HG03575 (cell line): ENCODE measurements around the gene MMS19.
A peak's percentile ranks its signal among the peaks of the same experiment; 100 is the strongest.
"Not testable (repeated sequence)": the region's sequence is repeated elsewhere in the genome, so short reads cannot be mapped to it uniquely, and the experiment has no call there.

ENCODE experiments used
- ATAC-seq: cut with Tn5 transposase; IDR thresholded peaks from one replicate; pipeline ENCODE4 v1.9.1; 2021; ENCODE audit not compliant: unreplicated experiment, insufficient number of reproducible peaks, low FRiP score; ENCODE audit errors: extremely low read depth

The MMS19 gene

GRCh38 chr10:97479410-97479809 lies 18.8 kb downstream of the MMS19 start:
- ATAC-seq = not testable (repeated sequence)

DNA sequence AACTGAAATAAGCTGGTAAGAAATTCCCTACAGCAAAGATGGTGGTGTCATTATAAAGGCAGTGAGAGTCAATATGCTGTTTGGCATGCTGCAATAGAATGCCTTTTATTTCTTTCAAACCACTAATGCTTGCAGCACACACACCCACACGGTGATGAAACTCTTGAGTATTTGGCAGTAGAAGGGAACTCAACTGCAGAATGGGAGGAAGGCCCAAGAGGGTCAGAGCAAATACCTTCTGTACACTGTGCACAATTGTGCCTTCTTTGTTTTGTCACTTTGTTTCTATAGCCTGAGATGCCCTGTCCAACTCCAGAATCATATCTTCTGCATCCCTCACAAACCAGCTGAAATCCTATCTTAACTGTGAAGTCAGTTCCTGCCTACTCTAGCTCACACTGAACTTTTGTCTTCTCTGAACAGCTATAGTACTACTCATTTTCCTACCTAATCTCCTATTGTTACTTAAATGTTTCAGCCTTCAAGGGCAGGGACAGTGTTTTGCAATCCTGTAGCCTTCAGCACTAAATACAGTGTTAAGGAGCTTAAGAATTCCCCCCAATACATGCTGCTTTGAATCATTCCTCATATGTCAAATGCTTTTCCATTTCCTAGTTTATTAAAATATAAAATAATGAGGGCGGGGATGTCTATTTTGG lies 22.2 kb downstream of the MMS19 start:
- ATAC-seq = no peak

- no peak for ATAC-seq
Observed at GRCh38 chr10:97474918-97475317, 23.3 kb downstream of the MMS19 start.

DNA sequence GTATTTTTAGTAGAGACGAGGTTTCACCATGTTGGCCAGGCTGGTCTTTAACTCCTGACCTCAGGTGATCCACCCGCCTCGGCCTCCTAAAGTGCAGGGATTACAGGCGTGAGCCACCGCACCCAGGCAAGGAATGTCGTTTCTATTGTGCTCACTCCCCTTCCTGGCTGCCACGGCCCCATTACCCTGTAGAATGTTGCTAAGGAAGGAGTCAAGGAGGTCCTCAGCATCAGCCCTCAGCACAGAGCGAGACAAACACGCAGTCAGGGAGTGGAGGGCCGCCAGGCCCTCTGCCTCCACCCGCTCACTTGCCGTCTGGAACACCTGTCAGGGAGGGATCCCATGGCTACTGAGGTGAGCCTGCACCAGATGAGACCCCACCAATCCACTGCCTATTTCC lies 29.4 kb downstream of the MMS19 start:
- ATAC-seq = not testable (repeated sequence)

DNA sequence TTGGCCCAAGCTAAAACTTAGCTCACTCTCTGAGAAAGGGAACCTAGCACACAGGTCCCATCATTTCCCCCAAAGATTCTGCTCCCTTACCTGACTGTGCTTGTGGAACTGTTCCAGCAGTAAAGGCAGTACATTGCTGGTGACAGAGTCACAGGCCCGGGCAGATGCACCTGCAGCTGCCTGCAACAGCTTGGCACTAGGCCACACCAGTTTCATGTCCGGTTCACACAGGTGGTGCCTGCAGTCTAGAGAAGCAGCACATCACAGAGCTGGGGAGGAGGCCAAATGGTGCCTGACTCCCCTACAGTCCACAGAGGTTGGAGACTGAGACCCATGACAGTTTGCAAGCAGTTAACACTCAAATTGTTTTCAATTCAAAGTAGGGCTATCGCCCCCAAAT lies 30.1 kb downstream of the MMS19 start:
- no peak for ATAC-seq

GRCh38 chr10:97466755-97467154 lies 31.5 kb downstream of the MMS19 start:
- ATAC-seq = no peak

- no peak for ATAC-seq
Observed at GRCh38 chr10:97465982-97466381, 32.2 kb downstream of the MMS19 start.

DNA sequence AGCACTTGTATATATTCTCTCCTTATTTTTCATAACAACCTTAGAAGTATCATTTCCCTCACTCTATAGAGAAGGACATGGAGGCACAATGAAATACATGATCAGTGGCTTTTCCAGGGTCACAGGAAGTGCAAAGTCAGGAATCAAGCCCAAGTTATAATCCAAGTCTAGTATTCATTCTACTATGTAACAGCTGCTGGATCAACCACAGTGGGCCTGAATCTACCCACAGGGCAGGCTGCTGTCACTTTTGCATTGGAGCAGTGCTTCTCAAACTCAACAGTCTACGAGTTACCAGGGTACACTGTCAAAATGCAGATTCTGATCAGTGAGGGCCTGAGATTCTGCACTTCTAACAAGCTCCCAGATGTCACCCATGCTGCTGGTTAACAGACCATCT lies 34.0 kb downstream of the MMS19 start:
- ATAC-seq = no peak

DNA sequence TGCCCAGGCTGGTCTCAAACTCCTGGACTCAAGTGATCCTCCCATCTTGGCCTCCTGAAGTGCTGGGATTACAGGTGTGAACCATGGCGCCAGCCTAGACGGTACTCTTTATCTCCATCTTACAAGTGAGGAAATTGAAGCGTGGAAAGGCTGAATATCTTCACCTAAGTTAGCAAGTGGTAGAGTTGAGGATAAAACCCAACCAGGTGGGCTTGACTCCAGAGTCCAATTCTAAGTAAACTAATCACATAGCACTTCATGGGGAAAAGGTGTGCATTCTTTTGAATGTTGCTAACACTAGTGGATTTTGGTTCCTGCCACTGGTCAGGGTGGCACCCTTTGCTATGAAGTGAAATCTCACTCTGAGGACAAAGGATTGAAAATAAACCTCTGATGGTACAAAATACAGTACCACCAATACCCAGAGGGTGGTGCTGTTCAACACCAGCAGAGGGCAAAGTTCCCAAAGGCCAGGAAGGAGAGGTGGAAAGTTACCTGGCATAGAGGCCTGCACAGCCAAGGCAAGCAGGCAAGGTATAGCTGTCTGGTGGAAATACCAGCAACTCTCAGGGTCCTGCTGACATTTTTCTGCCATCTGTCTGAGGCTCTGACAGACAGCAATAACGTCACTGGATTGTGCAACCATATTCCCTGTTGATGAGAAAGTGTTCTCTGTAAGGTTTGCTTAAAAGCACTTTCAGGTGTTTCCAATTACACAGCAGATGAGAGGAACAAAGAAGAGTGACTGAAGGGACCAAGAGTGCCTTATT lies 34.7 kb downstream of the MMS19 start:
- ATAC-seq = no peak

DNA sequence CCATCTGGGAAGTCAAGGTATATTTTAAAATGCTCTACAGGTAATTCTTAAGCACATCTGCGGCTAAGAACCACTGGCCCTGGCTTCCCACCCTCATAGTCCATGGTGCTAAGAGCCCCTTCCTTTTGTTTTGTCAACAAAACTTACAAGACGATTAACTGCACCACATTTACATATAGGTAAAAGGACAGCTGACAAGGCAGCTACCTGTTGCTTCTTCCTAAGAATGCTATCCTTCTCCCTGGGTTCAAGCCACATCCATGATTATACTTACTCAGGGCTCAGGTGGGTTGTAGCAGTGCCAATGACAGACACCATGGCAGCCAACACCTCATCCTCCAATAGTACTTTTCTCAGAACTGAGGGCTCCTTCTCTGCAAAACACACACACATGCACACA lies 35.9 kb downstream of the MMS19 start:
- no peak for ATAC-seq

DNA sequence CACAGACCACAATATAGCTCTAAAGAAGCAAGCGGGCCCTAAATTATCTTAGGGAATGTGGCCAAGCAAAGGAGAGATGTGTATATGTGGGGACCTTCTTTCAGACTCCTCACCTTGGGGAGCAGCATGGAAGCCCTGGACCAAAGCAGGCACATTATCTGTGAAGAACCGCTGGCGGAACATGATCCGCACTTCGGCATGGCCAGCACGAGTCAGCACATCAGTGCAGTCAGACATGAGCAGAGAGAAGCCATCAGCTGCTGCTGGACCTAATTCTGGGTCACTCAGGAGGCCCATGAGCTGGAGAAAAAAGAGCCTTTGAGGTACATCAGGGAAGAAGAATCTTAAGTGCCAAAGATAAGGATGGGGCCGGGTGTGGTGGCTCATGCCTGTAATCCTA lies 38.3 kb downstream of the MMS19 start:
- ATAC-seq = no peak

GRCh38 chr10:97459111-97459510 lies 39.1 kb downstream of the MMS19 start:
- no peak for ATAC-seq

DNA sequence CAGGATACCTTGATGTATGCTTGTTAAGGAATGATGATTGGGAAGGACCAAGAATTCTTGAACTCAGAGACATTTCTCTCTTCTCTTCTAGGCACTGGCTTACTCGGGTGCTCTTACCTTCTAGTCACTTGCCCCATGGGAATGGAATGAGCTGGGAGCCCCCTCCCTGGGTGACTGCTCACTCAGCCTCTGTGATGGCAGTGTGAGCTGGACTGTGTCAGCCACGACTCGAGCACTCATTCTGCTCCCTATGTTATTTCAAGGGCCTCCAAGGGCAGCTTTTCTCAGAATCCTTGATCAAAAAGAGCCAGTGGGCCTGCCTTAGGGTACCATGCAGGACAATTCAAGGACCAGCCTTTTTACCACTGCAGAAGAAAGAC lies 41.5 kb downstream of the MMS19 start:
- ATAC-seq = no peak

DNA sequence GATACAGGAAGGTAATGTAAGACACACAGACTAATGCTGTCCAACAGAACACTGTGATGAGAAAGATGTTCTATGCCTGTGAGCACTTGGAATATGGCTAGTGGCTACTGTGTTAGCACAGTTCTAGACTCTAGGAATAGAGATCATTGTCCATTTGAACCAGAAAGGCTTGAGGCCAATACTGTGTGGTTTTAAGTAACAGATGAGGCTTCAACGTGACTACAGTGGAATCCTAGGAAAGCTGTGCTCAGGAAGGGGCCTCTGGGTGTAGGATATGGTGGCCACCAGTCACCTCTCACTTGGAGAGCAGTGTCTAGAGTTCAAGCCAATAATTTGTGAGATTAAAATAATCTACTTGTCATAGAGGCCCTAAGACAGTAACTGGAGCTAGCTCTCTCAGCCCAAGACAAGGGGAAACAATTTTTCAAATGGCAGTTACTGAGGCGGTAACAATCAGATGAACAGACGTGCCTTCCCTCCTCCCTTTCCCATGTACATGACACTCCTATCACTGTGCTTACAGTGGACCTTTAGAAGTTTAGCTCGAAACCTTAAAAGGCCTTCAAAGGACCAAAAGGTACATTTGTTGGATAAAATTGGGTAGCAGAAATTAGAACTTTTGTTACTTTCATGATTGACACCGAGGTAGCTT lies 42.1 kb downstream of the MMS19 start:
- ATAC-seq = no peak

- ATAC-seq = no peak
Observed at GRCh38 chr10:97454330-97455036, 43.7 kb downstream of the MMS19 start.

DNA sequence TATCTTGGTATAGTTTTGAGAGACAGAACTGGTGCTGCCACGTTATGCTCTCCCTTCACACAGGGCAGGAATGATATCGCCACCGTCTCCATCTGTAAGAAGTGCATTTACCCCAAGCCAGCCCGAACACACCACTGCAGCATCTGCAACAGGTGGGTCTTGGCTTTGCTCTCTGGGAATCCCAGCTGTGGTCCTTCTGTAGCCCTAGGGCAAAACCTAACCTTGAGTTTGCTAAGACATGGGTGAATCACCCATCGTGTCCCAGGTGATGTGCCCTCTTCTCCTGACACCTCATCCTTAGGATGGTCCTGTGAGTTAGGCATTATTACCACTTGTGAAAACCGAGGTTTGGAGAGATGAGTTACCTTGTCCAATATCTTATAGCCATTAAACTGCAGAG lies 45.9 kb downstream of the MMS19 start:
- no peak for ATAC-seq

- no peak for ATAC-seq
Observed at GRCh38 chr10:97451605-97452004, 46.6 kb downstream of the MMS19 start.

- ATAC-seq = no peak
Observed at GRCh38 chr10:97450828-97451227, 47.4 kb downstream of the MMS19 start.

- ATAC-seq = peak; percentile 86
Observed at GRCh38 chr10:97445722-97446639, 52.2 kb downstream of the MMS19 start, which contains the start of the genes EXOSC1 and ZDHHC16. Gene EXOSC1, minus strand, starts transcription at chr10:97446006. Its CDS starts 21 bp downstream, at chr10:97445985. Gene ZDHHC16, plus strand, starts transcription at chr10:97446175. Its CDS starts 5,501 bp downstream, at chr10:97451676.
